IPS-20b (cell line): Measurements from ENCODE around the gene GAGE10.

ENCODE experiments used
- H3K27ac ChIP-seq: one replicate; pipeline ENCODE4 v1.5.1; 2013; ENCODE audit warnings: low read length
- H3K27me3 ChIP-seq: 2 replicates; pipeline ENCODE4 v1.6.1; 2013; ENCODE audit warnings: mild to moderate bottlenecking, low read length, inconsistent platforms; ENCODE audit not compliant: insufficient read depth
- H3K36me3 ChIP-seq: 2 replicates; pipeline ENCODE4 v1.6.1; 2013; ENCODE audit warnings: low read depth, mild to moderate bottlenecking, inconsistent platforms, low read length, moderate library complexity; ENCODE audit not compliant: insufficient read depth
- H3K4me1 ChIP-seq: 2 replicates; pipeline ENCODE4 v1.6.1; 2013; ENCODE audit warnings: mild to moderate bottlenecking, control low read depth, inconsistent platforms, low read length, moderate library complexity; ENCODE audit not compliant: insufficient read depth
- H3K4me3 ChIP-seq: 2 replicates; pipeline ENCODE4 v1.5.1; 2013; ENCODE audit warnings: mild to moderate bottlenecking, low read length, inconsistent platforms
- H3K9ac ChIP-seq: 2 replicates; pipeline ENCODE4 v1.6.1; 2013; ENCODE audit warnings: low read depth, mild to moderate bottlenecking, inconsistent platforms, low read length, moderate library complexity
- H3K9me3 ChIP-seq: 2 replicates; pipeline ENCODE4 v1.6.1; 2013; ENCODE audit warnings: mild to moderate bottlenecking, low read depth, low read length, inconsistent platforms; ENCODE audit not compliant: insufficient read depth

Gene GAGE10, protein sequence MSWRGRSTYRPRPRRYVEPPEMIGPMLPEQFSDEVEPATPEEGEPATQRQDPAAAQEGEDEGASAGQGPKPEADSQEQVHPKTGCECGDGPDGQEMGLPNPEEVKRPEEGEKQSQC

DNA sequence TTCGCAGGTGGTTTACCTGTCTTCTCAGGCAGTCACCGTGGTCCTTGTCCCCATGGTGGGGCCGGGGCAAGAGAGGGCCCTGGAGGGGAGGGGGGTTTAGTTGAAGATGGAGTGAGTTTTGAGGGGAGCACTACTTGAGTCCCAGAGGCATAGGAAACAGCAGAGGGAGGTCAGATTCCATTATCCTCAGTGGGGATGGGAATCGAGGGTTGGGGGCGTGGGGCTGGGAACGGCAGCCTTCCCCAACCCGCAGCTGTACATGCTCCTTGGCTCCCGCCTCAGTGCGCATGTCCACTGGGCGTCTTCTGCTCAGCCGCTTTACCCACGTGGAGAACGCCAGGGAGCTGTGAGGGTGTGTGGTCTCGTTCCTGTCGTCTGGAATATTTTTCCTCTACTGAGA is at the start of gene GAGE10:
Gene GAGE10 (plus strand): TSS at position 301 of the 400 bp plus-strand sequence. CDS start 1,214 bp downstream, outside the sequence.
- no peaks in the 10 kb centered on the region for H3K4me1 ChIP-seq
- H3K27me3 ChIP-seq, result no peaks in the 10 kb centered on the region
- no peak within 1 kb of the TSS for H3K27ac ChIP-seq
- no peaks in the 10 kb centered on the region for H3K36me3 ChIP-seq
- no peak within 1 kb of the TSS for H3K9ac ChIP-seq
- no peaks in the 10 kb centered on the region for H3K9me3 ChIP-seq
- H3K4me3 ChIP-seq, result no peak within 1 kb of the TSS

DNA sequence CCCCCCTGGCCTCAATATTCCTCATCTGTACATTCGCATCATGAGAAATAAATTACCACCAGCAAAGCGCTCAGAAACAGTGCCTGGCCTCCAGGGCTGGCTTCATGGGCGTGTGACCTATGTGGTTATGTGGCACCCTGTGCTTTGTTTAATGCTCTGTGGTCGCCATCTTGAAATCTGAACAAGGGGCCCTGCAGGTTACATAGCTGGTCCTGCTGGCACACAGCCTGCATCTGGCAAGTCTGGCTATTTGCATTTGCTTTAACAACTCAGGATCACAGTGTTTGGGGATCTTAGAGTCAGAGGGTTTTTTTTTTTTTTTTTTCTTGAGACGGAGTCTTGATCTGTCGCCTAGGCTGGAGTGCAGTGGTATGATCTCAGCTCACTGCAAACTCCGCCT is 48.8 kb upstream of the GAGE10 start:
- no peak overlapping the region for H3K4me3 ChIP-seq
- H3K9ac ChIP-seq, result no peak overlapping the region
- H3K4me1 ChIP-seq, result no peaks in the 10 kb centered on the region

DNA sequence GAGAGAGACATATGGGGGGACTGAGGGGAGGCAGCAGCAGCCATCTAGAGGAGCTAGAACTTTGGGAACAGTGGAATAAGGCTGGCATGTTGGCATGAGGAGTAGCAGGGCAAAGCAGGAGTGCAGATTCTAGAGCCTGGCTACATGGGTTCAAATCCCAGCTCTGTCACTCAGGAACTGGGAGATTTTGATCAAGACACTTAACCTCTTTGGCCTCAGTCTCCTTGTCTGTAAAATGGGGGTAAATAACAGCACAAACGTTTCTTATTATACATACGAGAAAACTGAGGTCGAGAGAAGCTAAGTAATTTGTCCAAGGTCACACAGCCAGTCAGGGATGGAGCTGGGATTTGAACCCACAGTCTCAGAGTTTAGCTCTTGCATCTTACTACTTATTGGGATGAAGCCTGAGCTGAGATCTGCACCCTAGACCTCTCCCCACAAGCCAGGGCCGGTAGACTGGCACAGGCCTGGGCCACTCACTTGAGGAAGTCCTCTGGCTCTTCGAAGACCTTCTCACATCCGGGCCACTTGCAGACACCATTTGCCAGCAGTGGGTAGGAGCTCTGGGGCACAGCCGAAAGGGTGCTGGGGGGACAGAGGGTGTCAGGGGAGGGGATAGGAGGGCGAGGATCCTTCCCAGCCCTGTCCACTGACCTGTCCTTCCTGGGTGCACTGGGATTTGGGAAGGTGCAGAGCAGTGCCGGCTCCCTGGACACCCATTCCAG is 47.0 kb upstream of the GAGE10 start:
- H3K9ac ChIP-seq, result no peak overlapping the region
- no peak overlapping the region for H3K4me3 ChIP-seq
- no peaks in the 10 kb centered on the region for H3K9me3 ChIP-seq
- H3K27ac ChIP-seq, result no peak overlapping the region
- no peaks in the 10 kb centered on the region for H3K36me3 ChIP-seq
- H3K4me1 ChIP-seq, result no peaks in the 10 kb centered on the region
- no peaks in the 10 kb centered on the region for H3K27me3 ChIP-seq

More for the DNA sequence above, 48.8 kb upstream of the GAGE10 start:
- no peaks in the 10 kb centered on the region for H3K36me3 ChIP-seq
- H3K27me3 ChIP-seq, result no peaks in the 10 kb centered on the region
- no peaks in the 10 kb centered on the region for H3K9me3 ChIP-seq
- no peak overlapping the region for H3K27ac ChIP-seq

DNA sequence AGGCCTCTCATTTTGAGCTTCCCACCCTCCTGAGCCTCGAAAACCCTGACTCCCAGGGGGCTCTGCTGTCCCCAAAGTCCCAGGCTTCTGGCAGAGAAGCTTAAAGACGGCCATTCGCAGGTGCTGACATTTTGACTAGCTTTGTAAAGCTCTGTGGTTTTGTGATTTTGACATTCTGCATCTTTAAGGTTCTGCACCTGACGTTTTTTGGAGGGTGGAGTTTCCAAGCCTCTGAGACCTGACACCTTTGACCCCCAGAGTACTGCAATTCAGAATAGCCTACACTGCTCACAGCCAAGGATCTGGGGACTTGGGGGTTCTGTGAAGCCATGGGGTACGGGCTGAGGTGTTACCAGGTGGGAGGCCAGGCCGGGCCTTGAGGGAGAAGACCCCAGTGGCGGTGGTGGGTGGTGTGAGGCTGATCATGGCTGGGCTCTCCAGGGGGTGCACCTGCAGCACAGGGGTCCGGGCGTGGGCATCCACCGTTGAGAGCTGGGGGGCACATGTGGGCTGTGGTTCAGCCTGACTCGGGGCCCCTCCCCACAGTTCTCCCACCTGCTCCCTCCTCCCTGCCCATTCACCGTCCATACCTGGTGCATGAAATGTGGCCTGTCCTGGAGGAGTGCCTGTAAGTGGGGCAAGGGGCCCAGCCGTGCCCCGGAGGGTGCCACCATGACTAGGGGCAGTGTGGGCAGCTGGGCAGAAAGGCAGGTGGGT is 46.2 kb upstream of the GAGE10 start:
- Histone ChIP-seq H3K4me3 (no peak overlapping the region), H3K9me3 (no peaks in the 10 kb centered on the region), H3K9ac (no peak overlapping the region), H3K27me3 (no peaks in the 10 kb centered on the region), H3K36me3 (no peaks in the 10 kb centered on the region), H3K4me1 (no peaks in the 10 kb centered on the region), H3K27ac (no peak overlapping the region)

DNA sequence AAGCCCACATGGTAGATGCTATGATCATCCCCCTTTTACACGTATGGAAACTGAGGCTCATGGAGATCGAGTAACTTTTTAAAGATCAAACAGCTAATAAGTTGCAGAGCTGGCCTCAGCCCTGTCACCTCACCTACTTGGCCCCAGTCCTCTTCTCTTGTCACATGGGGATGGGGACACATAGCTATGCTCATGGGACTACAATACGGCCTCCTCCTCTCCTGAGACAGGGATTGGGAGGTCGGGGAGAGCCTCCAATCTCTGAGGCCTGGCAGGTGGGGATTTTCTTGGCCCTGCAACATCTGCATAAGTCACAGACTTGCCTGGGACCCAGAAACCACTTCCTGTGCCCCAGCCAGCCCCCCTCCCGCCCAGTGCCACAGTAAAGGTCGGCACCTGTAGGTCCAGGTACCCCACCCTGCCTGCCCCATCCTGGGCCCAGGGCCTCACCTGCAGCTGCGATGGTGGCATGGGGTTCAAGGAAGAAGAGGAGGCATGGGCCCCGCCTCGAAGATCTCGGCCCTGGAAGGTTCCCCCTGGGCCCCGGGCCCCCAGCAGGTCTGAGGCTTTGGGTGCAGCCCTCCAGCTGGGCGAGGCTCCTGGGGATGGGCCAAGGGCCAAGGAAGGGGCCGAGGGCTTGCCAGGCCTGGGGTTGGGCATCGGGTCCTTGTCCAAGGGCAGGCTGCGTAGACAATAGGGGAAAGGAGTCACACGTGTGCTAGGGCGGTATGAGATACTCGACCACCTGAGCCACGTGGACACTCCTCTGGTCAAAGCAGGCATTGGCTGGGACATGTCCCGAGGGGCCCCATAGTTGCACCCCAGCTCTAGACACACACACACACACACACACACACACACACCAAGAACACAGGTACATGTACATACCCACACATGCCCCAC is 45.3 kb upstream of the GAGE10 start:
- H3K36me3 ChIP-seq, result no peaks in the 10 kb centered on the region
- no peaks in the 10 kb centered on the region for H3K9me3 ChIP-seq
- H3K27ac ChIP-seq, result no peak overlapping the region
- no peaks in the 10 kb centered on the region for H3K4me1 ChIP-seq
- H3K9ac ChIP-seq, result no peak overlapping the region
- no peak overlapping the region for H3K4me3 ChIP-seq
- no peaks in the 10 kb centered on the region for H3K27me3 ChIP-seq

DNA sequence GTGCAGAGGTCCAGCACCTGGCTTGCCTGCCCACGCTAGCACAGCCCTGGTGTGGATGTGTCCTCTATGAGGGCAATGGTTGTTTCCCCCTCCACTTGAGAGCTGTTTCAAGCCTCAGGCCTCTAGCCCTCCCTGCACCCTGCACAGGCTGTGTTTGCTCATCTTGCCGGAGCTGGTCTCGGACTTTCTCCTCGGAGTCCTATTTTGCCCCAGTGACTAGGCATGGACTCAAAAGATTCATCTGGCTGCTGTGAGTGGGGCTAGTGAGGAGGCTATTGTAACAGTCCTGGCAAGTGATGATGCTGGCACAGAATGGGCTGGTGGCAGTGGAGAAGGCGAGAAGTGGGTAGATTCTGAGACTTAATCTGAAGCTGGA is 44.7 kb upstream of the GAGE10 start:
- no peak overlapping the region for H3K9ac ChIP-seq
- H3K4me3 ChIP-seq, result no peak overlapping the region
- no peaks in the 10 kb centered on the region for H3K36me3 ChIP-seq
- no peaks in the 10 kb centered on the region for H3K4me1 ChIP-seq
- no peaks in the 10 kb centered on the region for H3K9me3 ChIP-seq
- no peaks in the 10 kb centered on the region for H3K27me3 ChIP-seq
- no peak overlapping the region for H3K27ac ChIP-seq

DNA sequence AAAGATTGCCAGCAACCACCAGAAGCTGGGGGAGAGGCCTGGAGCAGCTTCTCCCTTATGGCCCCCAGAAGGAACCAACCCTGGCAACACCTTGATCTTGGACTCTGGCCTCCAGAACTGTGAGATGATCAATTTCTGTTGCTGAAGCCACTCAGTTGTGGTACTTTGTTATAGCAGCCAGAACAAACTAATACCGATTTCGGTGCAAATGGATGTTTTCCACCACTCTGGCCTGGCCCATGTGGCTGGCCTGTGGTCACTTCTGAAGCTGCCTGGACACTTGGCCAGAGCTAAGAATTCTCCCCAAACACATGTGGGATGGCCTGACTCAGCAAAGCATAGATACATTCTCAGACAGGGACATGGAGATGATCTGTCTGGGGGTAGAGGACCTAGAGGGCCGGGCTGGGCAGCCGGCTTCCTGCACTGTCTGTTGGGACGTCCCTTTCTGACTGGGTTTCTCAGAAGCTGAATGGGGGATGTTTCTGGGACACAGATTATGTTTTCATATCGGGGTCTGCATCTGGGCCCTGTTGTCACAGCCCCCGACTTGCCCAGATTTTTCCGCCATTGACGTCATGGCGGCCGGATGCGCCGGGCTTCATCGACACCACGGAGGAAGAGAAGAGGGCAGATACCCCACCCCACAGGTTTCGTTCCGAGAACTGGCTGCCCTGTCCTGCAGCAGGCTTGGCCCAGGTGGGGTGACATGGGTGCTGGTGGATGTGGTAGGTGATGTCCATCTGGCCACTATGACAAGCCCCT is 43.0 kb upstream of the GAGE10 start:
- Histone ChIP-seq H3K27ac (no peak overlapping the region), H3K36me3 (no peaks in the 10 kb centered on the region), H3K9me3 (no peaks in the 10 kb centered on the region), H3K27me3 (no peaks in the 10 kb centered on the region), H3K9ac (no peak overlapping the region), H3K4me3 (no peak overlapping the region), H3K4me1 (no peaks in the 10 kb centered on the region)

DNA sequence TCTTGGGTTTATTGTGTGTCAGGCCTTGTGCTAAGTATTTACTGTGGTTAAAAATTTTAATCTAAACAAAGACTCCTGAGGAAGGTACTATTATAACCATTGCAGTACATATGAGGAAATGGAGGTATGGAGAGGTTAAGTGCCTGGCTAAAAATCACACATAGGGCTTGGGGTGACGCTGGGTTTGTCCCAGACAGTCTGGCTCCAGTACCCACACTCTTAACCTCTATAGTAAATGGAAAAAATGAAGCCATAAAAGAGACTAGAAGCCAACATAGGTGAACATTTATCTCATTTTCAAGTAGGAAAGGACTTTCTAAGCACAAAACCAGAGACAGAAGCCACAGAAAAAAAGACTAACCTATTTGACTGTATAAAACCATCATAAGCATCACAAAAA is 40.8 kb upstream of the GAGE10 start:
- Histone ChIP-seq H3K27ac (no peak overlapping the region), H3K27me3 (no peaks in the 10 kb centered on the region), H3K9me3 (no peaks in the 10 kb centered on the region), H3K4me3 (no peak overlapping the region), H3K9ac (no peak overlapping the region), H3K36me3 (no peaks in the 10 kb centered on the region), H3K4me1 (no peaks in the 10 kb centered on the region)

DNA sequence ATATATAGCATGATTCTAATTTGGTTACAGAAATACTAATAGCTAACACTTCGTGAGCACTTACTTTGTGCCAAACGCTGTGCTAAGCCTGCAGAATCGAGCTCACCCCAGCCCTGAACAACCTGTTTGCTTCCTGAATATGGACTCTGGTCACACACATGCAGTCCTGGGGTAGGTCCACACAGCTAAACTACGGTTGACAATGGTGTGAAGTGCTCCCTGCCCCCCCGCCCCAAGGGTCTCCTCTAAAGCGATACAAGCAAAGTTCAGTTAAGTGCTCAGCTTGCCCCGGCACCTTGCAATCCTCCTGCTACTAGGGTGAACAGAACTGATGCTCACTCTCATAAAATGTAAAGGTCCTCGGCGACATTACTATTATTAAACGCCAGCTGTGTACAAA is 39.8 kb upstream of the GAGE10 start:
- no peak overlapping the region for H3K9ac ChIP-seq
- H3K36me3 ChIP-seq, result no peaks in the 10 kb centered on the region
- H3K27me3 ChIP-seq, result no peaks in the 10 kb centered on the region
- H3K4me1 ChIP-seq, result no peaks in the 10 kb centered on the region
- H3K27ac ChIP-seq, result no peak overlapping the region
- no peaks in the 10 kb centered on the region for H3K9me3 ChIP-seq
- no peak overlapping the region for H3K4me3 ChIP-seq

DNA sequence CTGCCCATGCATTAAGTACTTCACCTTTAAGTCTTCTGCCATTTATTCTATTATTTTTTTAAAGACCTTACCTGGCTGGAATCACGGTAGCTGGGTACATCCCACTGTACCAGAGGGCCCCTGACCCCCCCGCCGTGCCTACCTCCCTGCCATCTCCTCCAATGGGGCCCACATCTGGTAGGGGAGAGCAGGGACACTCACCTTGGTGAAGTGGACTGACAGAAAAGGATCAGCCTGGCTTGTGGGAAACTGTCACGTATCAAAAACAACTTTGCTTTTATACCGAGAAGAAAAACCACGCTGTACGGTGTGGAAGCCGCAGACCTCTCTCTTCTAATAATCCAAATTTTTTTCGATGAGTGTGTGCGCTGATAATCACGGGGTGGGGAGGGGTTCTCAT is 39.0 kb upstream of the GAGE10 start, which contains the start of gene FOXP3:
Gene FOXP3 (minus strand): TSS at position 251 of the 400 bp plus-strand sequence. CDS start 6,205 bp downstream, outside the sequence.
- no peaks in the 10 kb centered on the region for H3K4me1 ChIP-seq
- H3K27me3 ChIP-seq, result no peaks in the 10 kb centered on the region
- no peak within 1 kb of the TSS for H3K4me3 ChIP-seq
- no peaks in the 10 kb centered on the region for H3K9me3 ChIP-seq
- no peak within 1 kb of the TSS for H3K9ac ChIP-seq
- H3K36me3 ChIP-seq, result no peaks in the 10 kb centered on the region
- no peak within 1 kb of the TSS for H3K27ac ChIP-seq
